C4-2B (cell line): ENCODE measurements around the gene POLD1.
A peak's percentile ranks its signal among the peaks of the same experiment; 100 is the strongest.
"Not testable (repeated sequence)": the region's sequence is repeated elsewhere in the genome, so short reads cannot be mapped to it uniquely, and the experiment has no call there.

ENCODE experiments used
- H3K27ac ChIP-seq: fragments of 450-650 bp; 2 replicates; pipeline ENCODE4 v1.5.1; 2017
- CTCF ChIP-seq: fragments of 450-650 bp; conservative IDR thresholded peaks from 2 replicates; pipeline ENCODE4 v1.5.1; 2017; ENCODE audit warnings: mild to moderate bottlenecking
- ZFX ChIP-seq: fragments of 450-650 bp; IDR thresholded peaks from 2 replicates; pipeline ENCODE4 v1.6.1; 2017

The POLD1 gene

DNA sequence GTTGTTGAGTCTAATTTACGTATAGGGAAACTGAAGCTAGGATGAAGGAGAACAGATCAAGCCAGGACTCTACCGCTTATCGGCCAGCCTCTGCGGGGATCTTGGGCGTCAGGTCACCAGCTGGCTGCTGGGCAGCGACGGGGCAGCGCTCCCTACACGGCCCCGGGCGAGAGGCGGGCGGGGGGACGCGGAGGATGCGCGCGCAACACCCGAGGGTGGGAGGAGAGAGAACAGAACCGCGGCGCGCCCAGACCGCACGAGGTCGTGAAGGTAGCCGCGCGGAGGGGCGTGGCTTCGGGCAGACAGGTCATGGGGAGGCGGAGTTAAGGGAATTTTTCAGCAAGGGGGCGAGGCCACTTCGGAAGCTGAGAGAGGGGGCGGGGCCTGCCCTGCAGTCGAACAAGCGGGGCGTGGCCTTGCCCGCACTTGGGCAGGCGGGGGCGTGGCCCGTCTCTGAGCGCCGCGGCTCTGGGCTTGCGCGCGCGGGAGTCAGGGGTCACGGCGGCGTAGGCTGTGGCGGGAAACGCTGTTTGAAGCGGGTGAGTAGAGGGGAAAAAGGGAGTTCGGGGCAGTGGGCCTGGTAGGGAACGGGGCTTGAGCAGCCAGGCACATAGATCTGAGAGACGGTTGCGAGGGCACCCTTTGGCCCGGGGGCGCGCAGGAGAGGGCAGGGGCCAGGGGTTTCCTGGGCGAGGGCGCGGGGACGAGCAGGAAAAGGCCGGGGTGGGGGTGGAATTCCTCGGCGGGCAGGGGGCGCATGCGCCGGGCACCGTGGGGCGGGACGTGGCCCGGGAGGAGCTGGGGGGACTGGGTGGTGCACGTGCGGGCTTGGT is at the start of gene POLD1:
Gene POLD1, plus strand, starts transcription at position 496 of the 833 bp plus-strand sequence. CDS start 14,505 bp downstream, outside the sequence.
- peak within 1 kb of the TSS; percentile 88 for H3K27ac ChIP-seq
- peak; percentile 41; the same call in 1 of the 2 replicates for TF ChIP-seq ZFX
- TF ChIP-seq CTCF: no peak

GRCh38 chr19:50334741-50335421 is 49.3 kb upstream of the POLD1 start:
- H3K27ac ChIP-seq: no peak overlapping the region
- no peak for TF ChIP-seq ZFX
- TF ChIP-seq CTCF: no peak

DNA sequence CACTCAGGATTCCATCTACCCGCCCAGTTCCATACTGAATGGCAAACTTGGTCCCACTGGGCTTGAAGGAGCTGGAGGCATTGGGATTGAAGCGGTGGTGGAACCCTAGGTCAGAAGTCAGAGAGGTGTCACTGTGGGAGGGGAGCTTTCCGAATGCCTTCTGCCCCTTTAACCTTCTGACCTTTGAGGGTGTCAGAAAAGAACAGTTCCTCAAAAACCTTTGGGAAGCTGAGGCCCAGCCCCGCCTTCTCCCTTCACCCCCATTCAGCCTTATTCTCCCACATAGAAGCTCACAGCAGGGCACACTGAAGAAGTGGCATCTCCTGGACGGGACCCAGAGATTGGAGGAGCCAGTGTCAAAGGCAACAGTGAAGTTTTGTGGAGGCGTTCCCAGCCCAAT is 47.1 kb upstream of the POLD1 start:
- not testable (repeated sequence) for H3K27ac ChIP-seq

DNA sequence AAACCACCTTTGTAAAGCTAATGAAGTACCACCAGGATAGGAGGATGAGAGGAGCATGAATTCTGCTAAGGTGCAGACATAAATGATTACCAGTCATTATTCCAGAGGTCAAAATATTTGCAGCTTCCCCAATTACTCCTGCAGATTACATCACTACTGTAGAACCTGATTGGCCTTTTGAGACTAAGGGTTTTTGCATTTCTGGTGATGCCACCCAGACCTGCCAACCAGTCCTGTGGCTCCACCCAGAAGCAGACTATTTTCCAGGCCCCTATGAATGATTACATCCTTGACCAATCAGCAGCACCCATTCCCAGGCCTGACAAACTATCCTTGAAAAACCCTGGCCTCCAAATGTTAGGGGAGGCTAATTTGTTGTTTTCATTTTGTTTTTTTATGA is 43.8 kb upstream of the POLD1 start:
- no peak overlapping the region for H3K27ac ChIP-seq

GRCh38 chr19:50341091-50341564 is 43.0 kb upstream of the POLD1 start:
- H3K27ac ChIP-seq: no peak overlapping the region
- TF ChIP-seq CTCF (no peak), ZFX (no peak)

More for the DNA sequence above, 43.8 kb upstream of the POLD1 start:
- TF ChIP-seq CTCF: no peak
- TF ChIP-seq ZFX: no peak

DNA sequence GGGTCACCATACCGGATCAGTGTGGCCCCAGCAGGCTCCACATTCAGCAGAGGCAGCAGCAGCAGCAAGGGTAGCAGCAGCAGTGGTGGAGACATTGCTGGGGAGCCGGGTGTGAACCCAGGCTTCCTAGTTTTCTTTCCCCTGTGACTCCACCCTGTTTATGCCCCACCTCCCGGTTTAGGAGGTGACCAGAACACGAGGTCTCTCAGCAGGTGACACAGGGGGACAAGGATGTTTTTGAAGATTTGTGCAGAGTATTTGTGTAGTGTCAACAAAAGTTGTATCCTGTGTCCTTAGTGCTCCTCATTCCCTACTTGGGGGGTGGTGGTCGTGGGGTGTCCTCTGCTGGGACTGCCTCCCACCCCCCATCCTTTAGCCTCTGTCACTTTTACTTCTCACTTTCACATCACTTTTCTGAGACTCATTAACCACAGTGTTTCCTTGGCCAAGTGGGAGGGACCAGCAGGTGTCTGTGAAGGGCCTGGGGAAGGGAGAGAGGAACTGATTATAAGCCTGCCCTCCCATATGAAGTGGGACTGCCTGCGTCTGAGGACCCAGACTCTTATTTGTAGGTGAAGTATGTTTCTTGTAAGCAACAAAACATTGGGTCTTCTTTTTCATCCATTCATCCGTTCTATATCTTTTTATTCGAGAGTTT is 39.4 kb upstream of the POLD1 start:
- no peak overlapping the region for H3K27ac ChIP-seq

DNA sequence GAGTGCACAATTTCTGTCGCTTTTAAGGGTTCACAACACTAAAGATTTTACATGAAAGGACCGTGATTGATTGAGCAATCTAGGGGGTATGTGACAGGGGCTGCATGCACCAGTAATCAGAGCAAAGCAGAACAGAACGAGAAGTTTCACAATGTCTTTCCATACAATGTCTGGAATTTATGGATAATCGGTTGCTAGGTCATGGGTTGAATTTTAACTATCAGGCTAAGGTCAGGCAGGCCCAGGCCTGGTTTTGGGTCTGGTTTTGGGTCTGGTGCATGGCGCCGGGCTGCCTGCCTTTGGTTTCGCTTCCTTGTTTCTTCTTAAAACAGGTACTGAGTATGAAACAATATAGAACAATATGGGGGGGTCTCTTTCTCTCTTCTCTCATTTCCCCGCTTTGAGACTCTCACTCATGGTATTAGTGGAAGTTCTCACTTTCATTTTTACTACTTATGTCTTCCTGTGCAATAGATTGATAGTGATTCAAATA is 37.0 kb upstream of the POLD1 start:
- not testable (repeated sequence) for H3K27ac ChIP-seq

More for the DNA sequence above, 39.4 kb upstream of the POLD1 start:
- TF ChIP-seq CTCF (no peak), ZFX (no peak)
